Ecto neural progenitor cell (in vitro differentiated cells): Measurements from ENCODE around the gene SV2B.
A peak's percentile ranks its signal among the peaks of the same experiment; 100 is the strongest.
"Not testable (repeated sequence)": the region's sequence is repeated elsewhere in the genome, so short reads cannot be mapped to it uniquely, and the experiment has no call there.

Experiments used
- DNase-seq: peaks from one replicate; pipeline ENCODE4 v3.0.0-alpha.2; 2018; ENCODE audit warnings: low spot score

Gene SV2B

GRCh38 chr15:91319371-91320059, 219.5 kb downstream of the SV2B start:
- DNase-seq = no peak

DNA sequence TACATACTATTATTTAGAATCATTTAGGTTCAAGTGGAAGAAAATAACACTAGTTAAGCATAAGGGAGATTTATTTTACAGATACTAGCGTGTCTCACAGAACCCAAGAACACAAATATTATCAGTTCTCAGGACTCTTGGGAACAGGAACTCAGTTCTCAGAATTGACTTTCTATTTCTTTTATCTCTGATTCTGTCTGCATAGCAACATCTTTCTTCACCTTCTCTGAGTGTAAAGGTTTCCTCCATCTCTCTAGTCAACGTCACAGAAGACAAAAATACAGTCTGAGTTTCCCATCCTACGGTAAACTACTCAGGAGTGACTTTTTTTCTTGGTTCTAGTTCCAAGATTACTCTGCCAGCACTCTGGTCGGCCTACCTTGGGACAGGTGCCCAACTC, 220.0 kb downstream of the SV2B start:
- no peak for DNase-seq

DNA sequence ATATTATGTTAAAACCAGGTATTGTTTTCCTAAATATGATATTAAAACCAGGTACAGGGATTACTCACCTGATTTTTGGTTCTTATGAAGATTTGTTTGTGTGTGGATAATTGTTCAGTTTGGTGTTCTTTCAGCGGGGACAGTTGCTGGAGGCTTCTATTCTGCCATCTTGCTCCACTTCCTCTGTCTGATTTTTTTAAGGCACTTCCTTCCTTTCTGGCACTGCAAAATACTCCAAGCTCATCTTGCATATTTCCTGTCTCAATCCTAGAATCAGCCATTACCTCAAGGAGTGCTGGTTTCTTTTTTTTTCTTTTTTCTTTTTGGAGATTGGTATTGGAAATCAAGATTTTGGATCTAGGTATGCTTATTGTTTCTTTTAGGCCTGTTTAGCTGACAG, 229.9 kb downstream of the SV2B start:
- DNase-seq = no peak

GRCh38 chr15:91331581-91331980, 231.5 kb downstream of the SV2B start:
- DNase-seq = no peak

DNA sequence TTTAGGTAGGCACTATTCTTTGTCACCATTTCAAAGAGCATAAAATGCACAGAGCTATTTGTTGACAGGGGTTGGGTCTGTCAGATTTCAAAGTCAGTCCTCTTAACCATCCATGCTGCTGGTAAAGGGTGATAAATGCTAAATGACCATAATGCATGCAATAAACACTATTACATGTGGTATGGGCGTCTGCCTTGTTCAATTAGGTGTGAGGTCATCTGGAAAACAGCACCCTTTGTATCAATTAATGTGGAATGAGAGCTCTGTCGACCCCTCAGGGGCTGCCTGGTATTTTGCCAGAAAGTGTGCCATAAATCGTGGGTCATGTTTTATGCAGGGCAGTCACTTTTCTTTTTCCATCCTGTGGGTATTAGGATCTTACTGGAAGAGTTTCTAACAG, 235.6 kb downstream of the SV2B start:
- no peak for DNase-seq

DNA sequence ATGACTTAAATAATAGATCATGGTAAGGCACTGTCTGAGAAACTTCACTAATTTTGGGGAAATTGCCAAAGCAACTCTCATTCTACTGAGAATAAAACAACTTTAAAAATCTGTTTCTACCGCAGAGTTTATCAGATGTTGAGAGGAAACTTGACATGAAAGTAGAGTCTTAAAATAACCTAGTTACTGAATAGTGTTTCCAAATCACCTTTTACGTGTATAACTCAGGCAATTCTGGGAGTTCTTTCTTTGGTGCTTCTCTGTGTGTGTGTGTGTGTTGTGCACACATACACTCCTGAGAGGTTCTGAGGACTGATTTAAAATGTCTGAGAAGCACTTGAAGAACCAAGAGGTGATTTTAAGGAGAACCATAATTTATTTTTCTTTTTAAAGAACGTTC, 236.6 kb downstream of the SV2B start:
- no peak for DNase-seq

DNA sequence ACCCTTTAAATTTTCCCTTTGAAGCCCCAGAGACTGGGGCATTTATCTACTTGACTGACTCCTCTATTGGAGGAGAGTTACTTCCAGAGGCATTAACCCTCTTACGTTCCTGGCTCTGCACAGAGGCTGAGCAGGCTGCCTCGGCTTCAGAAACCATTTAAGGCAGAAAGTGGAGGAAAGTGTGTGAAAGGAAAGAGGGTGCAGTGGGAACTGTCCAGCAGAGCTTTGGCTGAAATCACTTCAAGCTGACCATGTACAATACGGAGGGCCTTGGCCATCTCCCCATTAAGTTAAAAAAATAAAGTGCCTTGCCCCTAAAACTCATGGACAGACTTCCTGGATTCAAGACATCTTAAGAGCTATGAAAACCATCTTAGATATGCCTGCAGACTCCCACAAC, 238.7 kb downstream of the SV2B start:
- peak; percentile 62 for DNase-seq

DNA sequence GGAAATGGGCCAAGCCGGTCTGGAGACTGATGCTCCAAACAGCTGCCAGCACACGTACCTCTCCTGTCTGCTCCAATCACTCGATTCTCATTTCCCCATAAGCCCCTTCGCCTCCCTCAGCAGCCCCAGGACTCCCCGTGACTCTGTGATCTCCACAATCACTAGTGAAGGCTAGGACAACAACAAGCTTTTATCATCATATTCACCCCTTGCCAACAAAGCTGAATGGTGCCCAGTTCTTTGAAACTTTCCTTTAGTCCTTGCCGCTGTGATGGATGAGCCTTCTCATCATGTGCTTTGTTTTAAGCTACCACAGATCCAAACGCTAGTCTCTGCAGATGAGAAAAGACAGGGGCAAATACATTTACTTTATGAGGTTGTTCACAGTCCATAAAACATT, 242.0 kb downstream of the SV2B start:
- DNase-seq = no peak

DNA sequence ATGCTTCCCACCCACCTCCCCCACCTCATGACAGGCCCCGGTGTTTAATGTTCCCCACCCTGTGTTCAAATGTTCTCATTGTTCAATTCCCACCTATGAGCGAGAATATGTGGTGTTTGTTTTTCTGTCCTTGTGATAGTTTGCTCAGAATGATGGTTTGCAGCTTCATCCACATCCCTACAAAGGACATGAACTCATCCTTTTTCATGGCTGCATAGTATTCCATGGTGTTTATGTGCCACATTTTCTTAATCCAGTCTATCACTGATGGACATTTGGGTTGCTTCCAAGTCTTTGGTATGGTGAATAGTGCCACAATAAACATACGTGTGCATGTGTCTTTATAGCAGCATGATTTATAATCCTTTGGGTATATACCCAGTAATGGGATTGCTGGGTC, 244.9 kb downstream of the SV2B start:
- not testable (repeated sequence) for DNase-seq

- no peak for DNase-seq
These were observed 245.7 kb downstream of the SV2B start for GRCh38 chr15:91345736-91346135.

- no peak for DNase-seq
These were observed 246.2 kb downstream of the SV2B start for GRCh38 chr15:91346259-91346658.

GRCh38 chr15:91348752-91349500, 248.9 kb downstream of the SV2B start:
- DNase-seq = no peak
